ENCODE data around the gene SLC31A2.

SLC31A2 gene

GRCh38 chr9:113151696-113152630 is 1.2 kb downstream of the SLC31A2 start:
- no peak for DNase-seq

GRCh38 chr9:113152699-113153098 is 1.9 kb downstream of the SLC31A2 start:
- no peak for DNase-seq

- no peak for DNase-seq
These were observed 2.8 kb downstream of the SLC31A2 start for GRCh38 chr9:113153599-113153998.

GRCh38 chr9:113154471-113154870 is 3.7 kb downstream of the SLC31A2 start:
- no peak for DNase-seq

- no peak for DNase-seq
These were observed 4.1 kb downstream of the SLC31A2 start for GRCh38 chr9:113154946-113155345.

GRCh38 chr9:113155911-113156588 is 5.2 kb downstream of the SLC31A2 start:
- DNase-seq, result no peak

- no peak for DNase-seq
These were observed 6.1 kb downstream of the SLC31A2 start for GRCh38 chr9:113156880-113157279.

- no peak for DNase-seq
These were observed 7.6 kb downstream of the SLC31A2 start for GRCh38 chr9:113158446-113158845.

- DNase-seq, result no peak
These were observed 9.8 kb downstream of the SLC31A2 start for GRCh38 chr9:113160571-113160970.

GRCh38 chr9:113163001-113163400 is 12.2 kb downstream of the SLC31A2 start:
- no peak for DNase-seq

- no peak for DNase-seq
These were observed 13.9 kb downstream of the SLC31A2 start for GRCh38 chr9:113164536-113165300.

GRCh38 chr9:113166039-113166438 is 15.2 kb downstream of the SLC31A2 start:
- no peak for DNase-seq

- DNase-seq, result no peak
These were observed 18.0 kb downstream of the SLC31A2 start for GRCh38 chr9:113168809-113169208.

GRCh38 chr9:113173341-113173740 is 22.5 kb downstream of the SLC31A2 start:
- DNase-seq, result no peak

- DNase-seq, result no peak
These were observed 26.0 kb downstream of the SLC31A2 start for GRCh38 chr9:113176803-113177202.

- DNase-seq, result no peak
These were observed 26.4 kb downstream of the SLC31A2 start for GRCh38 chr9:113177251-113177650.

- DNase-seq, result no peak
These were observed 27.3 kb downstream of the SLC31A2 start for GRCh38 chr9:113178087-113178486.

GRCh38 chr9:113179839-113180238 is 29.0 kb downstream of the SLC31A2 start:
- no peak for DNase-seq

- DNase-seq, result no peak
These were observed 30.4 kb downstream of the SLC31A2 start for GRCh38 chr9:113181165-113181564.

GRCh38 chr9:113183956-113184488 is 33.2 kb downstream of the SLC31A2 start:
- no peak for DNase-seq

GRCh38 chr9:113184539-113184938 is 33.7 kb downstream of the SLC31A2 start:
- DNase-seq, result no peak

- DNase-seq, result no peak
These were observed 34.5 kb downstream of the SLC31A2 start for GRCh38 chr9:113185271-113185670.

GRCh38 chr9:113186137-113186755 is 35.4 kb downstream of the SLC31A2 start:
- DNase-seq, result no peak
